Hepatocyte (in vitro differentiated cells): Measurements from ENCODE around the gene NR1H3.

Experiments used
- EZH2 ChIP-seq: fragments of 200-600 bp; sonication (generic); IDR thresholded peaks from 2 replicates; pipeline ENCODE4 v1.6.1; 2016; ENCODE audit warnings: antibody characterized with exemption, mild to moderate bottlenecking, borderline replicate concordance
- EZH2phosphoT487 ChIP-seq: fragments of 200-600 bp; sonication (generic); IDR thresholded peaks from one replicate; pipeline ENCODE4 v1.6.1; 2018; ENCODE audit warnings: antibody characterized with exemption, mild to moderate bottlenecking, low read depth, moderate library complexity; ENCODE audit not compliant: unreplicated experiment, severe bottlenecking
- TF ChIP-seq, protein P1 (sequence below): fragments of 200-600 bp; sonication (generic); IDR thresholded peaks from 2 replicates; pipeline ENCODE4 v1.5.1; 2016; ENCODE audit warnings: antibody characterized with exemption, mild to moderate bottlenecking; ENCODE audit not compliant: poor library complexity

DNA sequence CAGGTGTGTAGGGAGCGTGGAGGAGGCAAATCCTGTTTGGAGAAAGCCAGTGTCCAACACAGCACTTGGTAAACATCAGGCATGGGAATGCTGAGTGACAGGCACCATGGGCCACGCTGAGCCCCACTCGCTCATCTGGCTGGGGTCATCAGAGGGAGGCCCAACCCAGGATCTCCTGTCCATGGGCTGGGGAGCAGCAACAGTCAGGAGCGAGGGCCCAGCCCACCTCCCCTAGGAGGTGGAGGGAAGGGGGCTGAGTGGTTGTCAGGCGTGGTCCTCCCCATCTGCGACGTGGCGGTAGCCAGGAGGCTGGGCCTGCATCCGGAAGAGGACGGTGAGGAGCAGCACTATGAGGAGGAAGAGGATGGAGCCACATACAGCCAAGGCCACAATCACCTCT, 17.9 kb upstream of the NR1H3 start:
- no peak for TF ChIP-seq EZH2
- TF ChIP-seq, protein P1, sequence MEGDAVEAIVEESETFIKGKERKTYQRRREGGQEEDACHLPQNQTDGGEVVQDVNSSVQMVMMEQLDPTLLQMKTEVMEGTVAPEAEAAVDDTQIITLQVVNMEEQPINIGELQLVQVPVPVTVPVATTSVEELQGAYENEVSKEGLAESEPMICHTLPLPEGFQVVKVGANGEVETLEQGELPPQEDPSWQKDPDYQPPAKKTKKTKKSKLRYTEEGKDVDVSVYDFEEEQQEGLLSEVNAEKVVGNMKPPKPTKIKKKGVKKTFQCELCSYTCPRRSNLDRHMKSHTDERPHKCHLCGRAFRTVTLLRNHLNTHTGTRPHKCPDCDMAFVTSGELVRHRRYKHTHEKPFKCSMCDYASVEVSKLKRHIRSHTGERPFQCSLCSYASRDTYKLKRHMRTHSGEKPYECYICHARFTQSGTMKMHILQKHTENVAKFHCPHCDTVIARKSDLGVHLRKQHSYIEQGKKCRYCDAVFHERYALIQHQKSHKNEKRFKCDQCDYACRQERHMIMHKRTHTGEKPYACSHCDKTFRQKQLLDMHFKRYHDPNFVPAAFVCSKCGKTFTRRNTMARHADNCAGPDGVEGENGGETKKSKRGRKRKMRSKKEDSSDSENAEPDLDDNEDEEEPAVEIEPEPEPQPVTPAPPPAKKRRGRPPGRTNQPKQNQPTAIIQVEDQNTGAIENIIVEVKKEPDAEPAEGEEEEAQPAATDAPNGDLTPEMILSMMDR, result no peak
- TF ChIP-seq EZH2phosphoT487, result no peak
